ENCODE measurements around the gene PPIL6. TPM values are rescaled to one million over a fixed set of nuclear protein-coding genes. Genes with fewer than 3 reads are reported as not detected.

Gene PPIL6
- total RNA-seq, 1 experiment from 2014 or later: 0.62 TPM

GRCh38 chr6:109421184-109421583 is 19.2 kb downstream of the PPIL6 start:
- DNase-seq: no peak
- ATAC-seq: no peak
- intact Hi-C loops (cut with micrococcal nuclease): no loop called here
- ChIA-PET CTCF (interaction anchor here (1.0 kb wide), 1 partner anchor 37 kb away, joined by 4 read pairs; no protein-coding TSS in a partner anchor), POLR2A (ENCODE audit: unreplicated experiment) (no interaction called here)
- no peaks in the 10 kb centered on the region for H3K79me2 ChIP-seq (ENCODE audit: low read length)
- TF ChIP-seq CTCF (conservative IDR thresholded peaks at IDR 0.05; ENCODE audit: low read depth, low read length) (no peak), EZH2phosphoT487 (IDR thresholded peaks at IDR 0.05; ENCODE audit: borderline replicate concordance, low read length) (no peak), EZH2 (IDR thresholded peaks at IDR 0.05; ENCODE audit: low read length, unreplicated experiment) (no peak)
- H3K9me3 ChIP-seq (ENCODE audit: low read length): no peaks in the 10 kb centered on the region
- H3K27ac ChIP-seq (ENCODE audit: low read length): no peak overlapping the region
- no TSS peak for BruUV-seq (replicated peaks)
- no peaks in the 10 kb centered on the region for H3K27me3 ChIP-seq (ENCODE audit: low read length)
- no peak overlapping the region for H3K4me2 ChIP-seq (ENCODE audit: low read length)
- H3K9me2 ChIP-seq (replicated peaks; ENCODE audit: low read length): no peaks in the 10 kb centered on the region
- peak overlapping the region; percentile 50; the same call in 1 of the 2 replicates for H2AFZ ChIP-seq (ENCODE audit: low read length)
- no peaks in the 10 kb centered on the region for H3F3A ChIP-seq (ENCODE audit: low read length, unreplicated experiment)
- no peak overlapping the region for H3K9ac ChIP-seq (ENCODE audit: low read length)
- no peaks in the 10 kb centered on the region for H4K20me1 ChIP-seq (ENCODE audit: low read length)
- peaks cover 28% of the 10 kb centered on the region for H3K4me1 ChIP-seq (ENCODE audit: insufficient read depth, low read length)
- H3K36me3 ChIP-seq (ENCODE audit: low read depth, low read length): no peaks in the 10 kb centered on the region
- H3K4me3 ChIP-seq (ENCODE audit: low read length): no peak overlapping the region

- intact Hi-C loops (cut with micrococcal nuclease): no loop called here
- Histone ChIP-seq H3K4me3 (ENCODE audit: low read length) (no peak overlapping the region), H3K79me2 (ENCODE audit: low read length) (no peaks in the 10 kb centered on the region), H3K27ac (ENCODE audit: low read length) (no peak overlapping the region), H3K4me1 (ENCODE audit: insufficient read depth, low read length) (peaks cover 28% of the 10 kb centered on the region), H3F3A (ENCODE audit: low read length, unreplicated experiment) (no peaks in the 10 kb centered on the region), H2AFZ (ENCODE audit: low read length) (peak overlapping the region; percentile 50; the same call in 1 of the 2 replicates), H4K20me1 (ENCODE audit: low read length) (no peaks in the 10 kb centered on the region), H3K36me3 (ENCODE audit: low read depth, low read length) (no peaks in the 10 kb centered on the region), H3K27me3 (ENCODE audit: low read length) (no peaks in the 10 kb centered on the region), H3K4me2 (ENCODE audit: low read length) (no peak overlapping the region), H3K9me2 (replicated peaks; ENCODE audit: low read length) (no peaks in the 10 kb centered on the region), H3K9me3 (ENCODE audit: low read length) (no peaks in the 10 kb centered on the region), H3K9ac (ENCODE audit: low read length) (no peak overlapping the region)
- ChIA-PET POLR2A (ENCODE audit: unreplicated experiment) (no interaction called here), CTCF (interaction anchor here (1.0 kb wide), 1 partner anchor 37 kb away, joined by 4 read pairs; no protein-coding TSS in a partner anchor)
- DNase-seq: peak; percentile 66
- TF ChIP-seq CTCF (conservative IDR thresholded peaks at IDR 0.05; ENCODE audit: low read depth, low read length): no peak
- no peak for TF ChIP-seq EZH2 (IDR thresholded peaks at IDR 0.05; ENCODE audit: low read length, unreplicated experiment)
- no peak for TF ChIP-seq EZH2phosphoT487 (IDR thresholded peaks at IDR 0.05; ENCODE audit: borderline replicate concordance, low read length)
- BruUV-seq (replicated peaks): no TSS peak
- peak; percentile 72 for ATAC-seq
Measured at GRCh38 chr6:109420751-109421150, 19.7 kb downstream of the PPIL6 start.

GRCh38 chr6:109417646-109418045 is 22.8 kb downstream of the PPIL6 start:
- Histone ChIP-seq H3F3A (ENCODE audit: low read length, unreplicated experiment) (no peaks in the 10 kb centered on the region), H3K9me3 (ENCODE audit: low read length) (no peaks in the 10 kb centered on the region), H3K9ac (ENCODE audit: low read length) (no peak overlapping the region), H3K4me3 (ENCODE audit: low read length) (no peak overlapping the region), H3K27ac (ENCODE audit: low read length) (no peak overlapping the region), H4K20me1 (ENCODE audit: low read length) (no peaks in the 10 kb centered on the region), H3K9me2 (replicated peaks; ENCODE audit: low read length) (no peaks in the 10 kb centered on the region), H3K27me3 (ENCODE audit: low read length) (no peaks in the 10 kb centered on the region), H3K4me1 (ENCODE audit: insufficient read depth, low read length) (peaks cover 9% of the 10 kb centered on the region; the same call in 1 of the 2 replicates), H3K79me2 (ENCODE audit: low read length) (no peaks in the 10 kb centered on the region), H3K36me3 (ENCODE audit: low read depth, low read length) (no peaks in the 10 kb centered on the region), H3K4me2 (ENCODE audit: low read length) (no peak overlapping the region), H2AFZ (ENCODE audit: low read length) (no peak overlapping the region)
- TF ChIP-seq CTCF (conservative IDR thresholded peaks at IDR 0.05; ENCODE audit: low read depth, low read length) (no peak), EZH2 (IDR thresholded peaks at IDR 0.05; ENCODE audit: low read length, unreplicated experiment) (no peak), EZH2phosphoT487 (IDR thresholded peaks at IDR 0.05; ENCODE audit: borderline replicate concordance, low read length) (no peak)
- BruUV-seq (replicated peaks): no TSS peak
- CTCF ChIA-PET: no interaction called here
- DNase-seq: no peak
- POLR2A ChIA-PET (ENCODE audit: unreplicated experiment): no interaction called here
- no peak for ATAC-seq
- intact Hi-C loops (cut with micrococcal nuclease): no loop called here
